ENCODE results near the gene BCAS1.

The BCAS1 gene

GRCh38 chr20:54076259-54076658 lies 5.9 kb upstream of the BCAS1 start:
- no peak for DNase-seq (ENCODE audit: low spot score)

GRCh38 chr20:54075322-54075721 lies 4.9 kb upstream of the BCAS1 start:
- DNase-seq (ENCODE audit: low spot score), result no peak

- DNase-seq (ENCODE audit: low spot score), result no peak
These were observed 4.1 kb upstream of the BCAS1 start for GRCh38 chr20:54074511-54074910.

- no peak for DNase-seq (ENCODE audit: low spot score)
These were observed 2.9 kb upstream of the BCAS1 start for GRCh38 chr20:54073288-54073687.

- no peak for DNase-seq (ENCODE audit: low spot score)
These were observed 858 bp downstream of the BCAS1 start for GRCh38 chr20:54069501-54069971.

GRCh38 chr20:54068966-54069365 lies 1.4 kb downstream of the BCAS1 start:
- DNase-seq (ENCODE audit: low spot score), result no peak

- DNase-seq (ENCODE audit: low spot score), result no peak
These were observed 1.9 kb downstream of the BCAS1 start for GRCh38 chr20:54068495-54068894.

- DNase-seq (ENCODE audit: low spot score), result no peak
These were observed 2.7 kb downstream of the BCAS1 start for GRCh38 chr20:54067606-54068174.

GRCh38 chr20:54065601-54066038 lies 4.8 kb downstream of the BCAS1 start:
- DNase-seq (ENCODE audit: low spot score), result no peak

GRCh38 chr20:54064939-54065338 lies 5.5 kb downstream of the BCAS1 start:
- DNase-seq (ENCODE audit: low spot score), result no peak

GRCh38 chr20:54063992-54064676 lies 6.3 kb downstream of the BCAS1 start:
- no peak for DNase-seq (ENCODE audit: low spot score)

GRCh38 chr20:54063580-54063979 lies 6.8 kb downstream of the BCAS1 start:
- no peak for DNase-seq (ENCODE audit: low spot score)

GRCh38 chr20:54062812-54063280 lies 7.5 kb downstream of the BCAS1 start:
- DNase-seq (ENCODE audit: low spot score), result peak; percentile 59

GRCh38 chr20:54061101-54061881 lies 9.1 kb downstream of the BCAS1 start:
- no peak for DNase-seq (ENCODE audit: low spot score)

GRCh38 chr20:54059691-54060364 lies 10.6 kb downstream of the BCAS1 start:
- no peak for DNase-seq (ENCODE audit: low spot score)

- DNase-seq (ENCODE audit: low spot score), result no peak
These were observed 11.8 kb downstream of the BCAS1 start for GRCh38 chr20:54058420-54059139.

GRCh38 chr20:54056762-54057639 lies 13.4 kb downstream of the BCAS1 start:
- no peak for DNase-seq (ENCODE audit: low spot score)

- no peak for DNase-seq (ENCODE audit: low spot score)
These were observed 15.9 kb downstream of the BCAS1 start for GRCh38 chr20:54054516-54054915.

- no peak for DNase-seq (ENCODE audit: low spot score)
These were observed 19.3 kb downstream of the BCAS1 start for GRCh38 chr20:54051068-54051467.

- DNase-seq (ENCODE audit: low spot score), result no peak
These were observed 21.4 kb downstream of the BCAS1 start for GRCh38 chr20:54048891-54049545.
